Measurements from ENCODE around the gene CST7.

- TF ChIP-seq CTCF (IDR thresholded peaks at IDR 0.05; ENCODE audit: insufficient read depth, low read depth, low read length) = no peak
- no peak for TF ChIP-seq EZH2 (IDR thresholded peaks at IDR 0.05; ENCODE audit: insufficient read depth, low read length)
Measured at GRCh38 chr20:24958506-24959385, 9.7 kb downstream of the CST7 start.
